GM19193 (cell line): ENCODE data around the gene CALCB.

Experiments used
- POLR2A ChIP-seq: IDR thresholded peaks from 4 replicates; pipeline ENCODE4 v1.6.1; 2011; ENCODE audit not compliant: insufficient read depth, insufficient read length; ENCODE audit errors: extremely low read depth

CALCB gene

GRCh38 chr11:15071556-15072255, 1.7 kb upstream of the CALCB start:
- no peak for TF ChIP-seq POLR2A

- no peak for TF ChIP-seq POLR2A
Measured at GRCh38 chr11:15072551-15073143, 746 bp upstream of the CALCB start.

- TF ChIP-seq POLR2A: no peak
Measured at GRCh38 chr11:15074206-15075161, 1.1 kb downstream of the CALCB start.

- no peak for TF ChIP-seq POLR2A
Measured at GRCh38 chr11:15075162-15075526, 1.8 kb downstream of the CALCB start.

GRCh38 chr11:15091175-15091574, 17.8 kb downstream of the CALCB start:
- no peak for TF ChIP-seq POLR2A

- no peak for TF ChIP-seq POLR2A
Measured at GRCh38 chr11:15091625-15092024, 18.2 kb downstream of the CALCB start.

- TF ChIP-seq POLR2A: no peak
Measured at GRCh38 chr11:15093432-15093831, 20.0 kb downstream of the CALCB start.

GRCh38 chr11:15095736-15096228, 22.4 kb downstream of the CALCB start:
- TF ChIP-seq POLR2A: no peak

- TF ChIP-seq POLR2A: no peak
Measured at GRCh38 chr11:15097411-15097810, 24.0 kb downstream of the CALCB start.

GRCh38 chr11:15099267-15099666, 25.9 kb downstream of the CALCB start:
- no peak for TF ChIP-seq POLR2A

GRCh38 chr11:15101072-15101709, 27.8 kb downstream of the CALCB start:
- no peak for TF ChIP-seq POLR2A

- no peak for TF ChIP-seq POLR2A
Measured at GRCh38 chr11:15104166-15104565, 30.8 kb downstream of the CALCB start.

GRCh38 chr11:15106201-15106965, 33.0 kb downstream of the CALCB start:
- TF ChIP-seq POLR2A: no peak
